HG03159 (cell line): ENCODE data around the gene SGO1.

Experiments used
- ATAC-seq: cut with Tn5 transposase; IDR thresholded peaks from one replicate; pipeline ENCODE4 v1.9.1; 2021; ENCODE audit warnings: mild to moderate bottlenecking, moderate library complexity; ENCODE audit not compliant: unreplicated experiment

SGO1 gene

DNA sequence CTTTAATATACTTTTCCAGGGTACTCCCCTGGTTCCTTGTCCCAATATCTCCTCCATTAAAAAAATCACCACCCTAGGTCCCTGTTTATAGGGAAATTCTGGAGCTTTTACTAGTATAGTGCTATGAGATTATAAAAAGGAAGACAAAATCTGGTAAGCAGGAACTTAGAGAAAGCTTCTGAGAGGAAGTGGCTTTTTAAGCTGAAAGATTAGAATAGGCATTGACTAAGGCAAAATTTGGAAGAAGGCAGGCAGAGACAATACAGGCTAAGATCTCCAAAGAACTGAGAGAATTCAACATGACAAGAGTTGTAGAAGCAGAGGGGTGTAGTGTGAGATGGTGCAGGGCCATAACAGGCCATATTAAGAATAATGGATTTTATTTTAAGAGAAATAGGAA is 25.8 kb downstream of the SGO1 start:
- no peak for ATAC-seq

DNA sequence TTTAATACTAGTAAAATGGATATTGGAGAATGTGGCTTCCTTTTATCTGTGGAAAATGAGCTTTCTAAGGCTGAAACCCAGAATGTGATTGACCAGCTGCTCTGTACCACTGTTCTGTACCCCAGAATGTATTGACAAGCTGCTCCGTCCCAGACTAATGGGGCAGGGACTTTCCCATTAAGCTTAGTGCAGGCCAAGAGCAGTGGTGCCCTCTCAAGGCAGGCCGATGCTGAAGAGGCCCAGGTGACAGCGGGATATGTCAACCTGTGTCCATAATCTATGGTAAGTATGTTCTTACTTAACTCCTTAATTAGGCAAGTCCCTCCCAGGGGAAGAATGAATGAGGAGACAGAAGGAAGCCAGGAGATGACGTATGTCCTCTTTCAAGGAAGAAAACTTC is 31.1 kb downstream of the SGO1 start:
- ATAC-seq: no peak

DNA sequence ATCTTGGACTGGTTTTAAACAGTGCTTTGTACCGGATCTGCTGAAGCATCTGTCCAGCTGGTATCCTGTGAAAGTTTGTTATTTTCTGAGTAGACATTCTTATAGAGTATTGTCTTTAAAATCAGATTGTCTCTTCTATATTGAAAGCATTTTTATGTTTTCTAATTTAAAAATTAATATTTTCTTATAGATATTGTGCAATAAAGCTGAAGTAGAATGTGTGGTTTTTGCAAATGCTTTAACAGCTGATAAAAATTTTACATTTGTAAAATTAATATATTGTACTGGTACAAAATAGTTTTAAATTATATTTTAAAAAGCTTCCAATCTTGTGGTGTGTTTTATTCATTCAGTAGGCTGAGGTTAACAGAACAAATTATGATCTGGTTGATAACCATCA is 31.9 kb downstream of the SGO1 start:
- ATAC-seq: no peak

DNA sequence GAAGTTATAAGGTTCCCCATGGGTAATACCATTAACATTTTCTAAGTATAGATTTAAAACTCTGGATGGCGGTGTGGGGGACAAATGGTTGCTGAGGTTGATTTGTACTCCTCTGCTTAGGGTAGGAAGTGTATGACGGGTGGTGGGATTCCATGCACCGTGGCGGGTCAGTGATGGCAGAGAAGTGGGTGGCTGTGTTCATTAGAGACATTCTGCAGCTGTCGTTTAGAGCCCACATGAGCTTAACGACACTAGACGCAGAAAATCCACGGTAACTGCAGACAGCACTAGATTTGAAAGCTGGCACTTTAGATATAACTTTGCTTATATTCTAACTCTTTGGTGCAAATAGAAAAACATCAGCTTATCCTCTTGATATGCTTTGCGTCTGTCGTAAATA is 37.5 kb downstream of the SGO1 start:
- ATAC-seq: no peak

DNA sequence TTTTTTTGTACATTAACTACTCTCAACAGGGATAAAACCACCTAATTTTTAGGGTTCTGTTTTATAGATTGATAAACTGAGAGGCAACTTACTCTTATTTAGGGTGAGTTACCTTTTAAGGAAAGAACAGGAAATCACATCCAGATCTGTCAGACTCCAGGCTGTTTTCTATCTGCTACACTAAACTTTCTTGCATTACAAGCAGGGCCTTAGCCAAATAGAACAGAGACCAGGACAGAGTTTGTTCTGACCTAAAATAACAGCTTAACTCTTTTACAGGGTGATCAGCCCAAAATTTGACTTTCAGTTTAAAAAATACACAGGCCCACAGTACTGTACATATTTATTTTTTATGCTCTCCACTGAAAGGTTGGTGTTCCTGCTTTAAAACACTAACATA is 38.6 kb downstream of the SGO1 start:
- ATAC-seq: no peak

DNA sequence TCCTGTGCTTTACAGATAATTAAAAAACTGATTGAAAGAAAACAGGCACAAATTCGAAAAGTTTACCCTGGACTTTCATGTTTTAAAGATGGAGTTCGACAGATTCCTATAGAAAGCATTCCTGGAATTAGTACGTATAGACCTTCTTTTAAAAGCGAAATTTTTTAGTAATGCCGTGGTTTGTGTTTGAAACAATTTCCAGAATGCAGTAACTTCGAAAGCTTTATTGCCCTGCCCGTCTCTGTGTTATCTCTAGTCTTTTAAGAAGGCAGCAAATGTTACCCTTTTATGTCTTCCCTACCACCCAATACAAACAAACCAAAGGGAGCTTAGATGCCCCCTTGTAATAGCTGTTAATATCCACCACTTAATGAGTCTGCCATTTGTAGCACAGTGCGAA is 39.7 kb downstream of the SGO1 start:
- ATAC-seq: no peak

DNA sequence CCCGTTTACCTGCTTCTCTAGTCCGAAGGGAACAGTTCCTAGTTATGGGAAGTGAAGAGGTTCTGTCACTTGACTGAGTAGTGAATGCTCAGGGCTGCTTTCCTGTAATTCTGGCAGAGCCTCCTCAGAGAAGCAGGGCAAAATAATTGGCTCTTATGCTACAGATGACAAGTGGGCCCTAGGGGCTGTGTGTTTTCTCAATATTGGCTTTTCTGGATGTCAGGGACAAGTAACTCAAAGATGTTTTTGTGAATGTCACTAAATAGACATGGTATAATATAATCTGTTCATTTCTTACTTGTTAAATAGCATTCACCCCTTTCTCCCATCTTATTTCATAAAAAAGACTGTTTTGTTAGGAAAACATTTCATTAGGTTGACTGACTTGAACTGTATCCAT is 40.1 kb downstream of the SGO1 start:
- ATAC-seq: no peak

DNA sequence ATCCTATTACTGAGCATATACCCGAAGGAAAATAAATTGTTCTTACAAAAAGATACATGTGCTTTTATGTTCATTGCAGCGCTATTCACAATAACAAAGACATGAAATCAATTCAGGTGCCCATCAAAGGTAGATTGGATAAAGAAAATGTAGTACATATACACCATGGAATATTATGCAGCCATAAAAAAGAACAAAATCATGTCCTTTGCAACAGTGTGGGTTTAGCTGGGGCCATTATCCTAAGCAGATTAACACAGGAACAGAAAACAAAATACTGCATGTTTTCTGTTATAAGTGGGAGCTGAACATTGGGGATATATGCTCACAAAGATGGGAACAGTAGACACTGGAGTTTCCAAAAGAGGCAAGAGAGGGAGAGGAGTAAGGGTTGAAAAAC is 42.5 kb downstream of the SGO1 start:
- no peak for ATAC-seq

DNA sequence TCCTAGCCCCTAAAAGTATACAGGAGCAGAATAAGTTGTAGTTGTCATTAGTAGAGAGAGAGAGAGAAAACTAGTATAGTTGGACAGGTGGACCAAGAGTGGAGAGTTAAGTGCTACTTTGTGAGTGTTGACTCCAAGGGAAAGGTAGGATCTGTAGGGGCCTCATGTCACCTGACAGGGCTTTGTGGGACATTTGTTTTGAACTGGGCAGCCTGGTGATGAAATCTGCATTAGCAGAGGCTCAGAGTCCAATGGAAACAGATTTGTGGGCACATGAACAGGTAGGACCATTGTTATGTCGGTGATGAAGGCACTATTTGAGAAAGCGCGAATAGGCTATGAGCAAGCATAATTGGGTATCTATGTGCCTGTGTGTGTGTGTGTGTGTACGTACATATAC is 43.5 kb downstream of the SGO1 start:
- ATAC-seq: no peak

DNA sequence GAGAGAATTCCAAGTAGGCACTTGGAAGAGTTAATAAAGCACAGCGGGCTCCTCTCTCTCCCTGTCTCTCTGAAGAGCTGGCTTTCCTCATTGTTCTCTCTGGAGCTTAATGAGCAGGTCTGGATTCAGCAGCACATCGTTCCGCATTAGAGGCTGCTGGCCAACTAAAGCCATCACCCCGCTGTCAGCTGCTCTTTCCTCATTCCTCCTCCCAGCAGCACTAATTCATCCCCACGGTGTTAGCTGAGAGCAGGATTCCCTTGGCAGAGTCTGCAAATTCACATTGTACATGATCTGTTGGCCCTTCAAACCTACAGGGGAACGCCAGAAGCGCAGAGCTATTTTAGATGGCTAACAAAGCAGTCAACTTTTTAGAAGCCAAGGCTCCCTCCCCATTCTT is 44.2 kb downstream of the SGO1 start:
- no peak for ATAC-seq

DNA sequence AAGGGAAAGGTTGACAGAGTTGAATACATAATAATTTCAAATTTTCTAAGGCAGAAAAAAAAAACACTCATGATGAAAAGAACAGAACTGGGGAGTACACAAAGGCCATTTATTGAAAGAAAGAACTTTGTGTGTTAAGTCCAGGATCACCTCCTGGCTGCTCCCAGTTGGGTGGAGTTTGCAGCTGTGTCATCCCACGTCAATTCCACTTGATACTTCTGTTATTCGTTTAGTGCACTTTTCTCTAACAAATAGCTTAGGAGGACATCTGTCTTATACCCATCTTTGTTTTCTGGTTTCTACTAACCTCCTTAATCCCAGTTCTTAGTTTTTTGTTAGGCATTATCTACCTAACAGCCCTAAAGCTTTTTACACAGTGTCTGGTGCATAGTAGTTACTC is 44.7 kb downstream of the SGO1 start:
- ATAC-seq: no peak

DNA sequence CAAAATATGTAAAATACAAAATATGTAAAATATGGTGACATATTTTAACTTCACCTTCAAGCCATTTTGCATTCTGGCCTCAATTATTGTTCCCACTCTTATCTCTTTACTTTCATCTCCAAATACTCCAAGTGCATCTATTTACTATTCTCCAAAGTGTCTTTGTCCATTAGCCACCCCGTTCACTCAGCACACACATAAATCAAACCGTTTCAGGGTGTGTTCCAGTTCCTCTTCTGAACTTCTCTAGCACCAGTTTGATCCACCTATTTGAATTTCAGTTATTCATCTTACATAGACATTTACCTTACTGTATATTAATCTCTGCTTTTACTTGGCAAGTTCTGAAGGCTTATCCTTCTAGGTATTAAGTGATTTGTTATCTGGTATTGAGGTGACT is 45.1 kb downstream of the SGO1 start:
- ATAC-seq: no peak

DNA sequence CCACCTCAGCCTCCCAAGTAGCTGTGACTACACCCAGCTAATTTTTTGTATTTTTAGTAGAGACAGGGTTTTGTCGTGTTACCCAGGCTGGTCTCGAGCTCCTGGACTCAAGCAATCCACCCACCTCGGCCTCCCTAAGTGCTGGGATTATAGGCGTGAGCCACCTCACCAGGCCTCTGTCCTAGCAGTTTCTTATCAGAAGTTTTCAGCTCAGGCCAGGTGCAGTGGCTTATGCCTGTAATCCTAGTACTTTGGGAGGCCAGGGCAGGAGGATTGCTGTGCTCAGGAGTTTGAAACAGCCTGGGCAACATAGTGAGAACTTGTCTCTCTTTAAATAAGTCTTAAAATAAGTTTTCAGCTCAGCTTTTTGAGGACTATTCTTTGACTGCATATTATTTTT is 48.4 kb downstream of the SGO1 start:
- no peak for ATAC-seq

DNA sequence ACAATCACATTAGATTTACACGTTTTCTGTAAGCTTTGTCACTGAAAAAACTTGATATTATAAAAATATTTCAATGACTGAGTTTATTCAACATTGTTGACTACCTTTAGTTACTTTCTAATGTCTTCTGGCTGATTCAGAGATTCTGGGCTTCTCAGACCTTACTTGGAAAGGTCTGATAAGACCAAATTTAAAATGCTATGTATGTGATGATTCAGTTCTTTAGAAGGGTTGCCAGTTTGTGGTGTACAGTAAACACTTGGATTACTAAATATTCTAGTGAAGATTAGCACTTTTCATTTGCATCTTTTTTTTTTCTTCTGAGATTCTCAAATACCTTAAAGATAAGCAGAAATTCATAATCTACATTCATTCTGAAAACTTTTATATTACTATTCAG is 49.8 kb downstream of the SGO1 start:
- no peak for ATAC-seq

DNA sequence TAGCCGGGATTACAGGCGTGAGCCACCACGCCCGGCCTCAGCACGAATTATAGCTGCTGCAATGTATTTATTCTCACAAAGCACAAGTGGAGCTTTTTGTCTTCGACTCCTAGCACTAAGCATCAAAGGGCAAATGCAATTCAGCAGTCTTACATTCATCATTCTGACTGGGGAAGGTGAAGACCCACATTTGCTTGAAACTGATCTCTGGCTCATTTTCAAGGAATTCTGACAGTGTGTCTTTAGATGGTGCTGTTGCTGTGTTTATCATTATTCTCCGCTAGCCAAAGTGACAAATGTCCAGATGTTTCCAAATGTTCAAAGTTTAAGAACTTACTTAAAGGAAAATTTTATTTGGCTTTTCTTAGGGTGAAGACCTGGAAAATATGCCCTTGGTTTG is 55.9 kb downstream of the SGO1 start:
- no peak for ATAC-seq

DNA sequence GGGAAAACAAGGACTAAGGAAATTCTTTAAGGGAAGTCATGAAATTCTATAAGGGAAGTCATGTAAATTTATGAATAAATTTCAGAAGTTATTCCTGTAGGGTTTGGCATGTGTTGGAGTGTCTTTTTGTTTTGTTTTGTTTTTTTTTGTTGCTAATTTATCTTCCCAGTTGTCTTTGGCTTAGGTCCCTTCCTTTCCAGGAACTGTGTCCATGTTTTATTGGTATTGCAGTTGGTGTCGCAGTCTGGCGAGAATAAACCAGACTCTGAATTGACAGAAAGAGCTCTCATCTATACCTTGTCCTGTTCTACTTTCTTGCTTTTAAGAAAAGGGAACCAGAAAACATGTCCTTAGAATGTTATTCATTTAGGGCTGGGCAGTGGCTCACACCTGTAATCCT is 57.6 kb downstream of the SGO1 start:
- ATAC-seq: no peak

DNA sequence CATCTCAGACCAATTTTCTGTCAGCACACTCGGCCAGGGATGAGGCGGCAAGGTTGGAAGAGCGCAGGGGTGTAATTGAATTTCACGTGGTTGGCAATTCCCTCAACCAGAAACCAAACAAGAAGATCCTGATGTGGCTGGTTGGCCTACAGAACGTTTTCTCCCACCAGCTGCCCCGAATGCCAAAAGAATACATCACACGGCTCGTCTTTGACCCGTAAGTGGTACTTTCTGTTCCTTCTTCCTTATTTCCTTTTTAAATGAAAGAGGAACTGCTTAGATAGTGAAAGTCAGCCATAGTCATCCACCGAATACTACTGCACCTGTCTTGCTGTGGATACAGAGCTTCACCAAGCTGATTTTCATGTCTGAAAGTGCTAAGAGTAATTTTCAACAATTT is 60.1 kb downstream of the SGO1 start:
- peak; percentile 100 for ATAC-seq

DNA sequence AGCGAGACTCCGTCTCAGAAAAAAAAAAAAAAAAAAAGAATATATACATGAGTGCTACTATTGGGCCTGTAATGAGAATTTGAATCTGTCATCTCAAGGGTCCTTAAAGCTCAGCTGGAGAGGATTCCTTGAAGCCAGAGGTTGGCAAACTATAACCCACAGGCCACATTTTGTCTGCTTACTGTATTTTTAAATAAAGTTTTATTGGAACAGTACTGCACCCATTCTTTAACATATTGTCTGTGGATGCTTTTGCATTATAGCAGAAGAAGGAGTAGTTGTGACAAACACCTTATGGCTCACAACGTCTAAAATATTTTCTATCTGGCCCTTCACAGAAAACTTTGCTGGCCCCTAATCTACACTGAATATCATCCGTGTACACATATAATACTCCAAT is 60.7 kb downstream of the SGO1 start:
- no peak for ATAC-seq

DNA sequence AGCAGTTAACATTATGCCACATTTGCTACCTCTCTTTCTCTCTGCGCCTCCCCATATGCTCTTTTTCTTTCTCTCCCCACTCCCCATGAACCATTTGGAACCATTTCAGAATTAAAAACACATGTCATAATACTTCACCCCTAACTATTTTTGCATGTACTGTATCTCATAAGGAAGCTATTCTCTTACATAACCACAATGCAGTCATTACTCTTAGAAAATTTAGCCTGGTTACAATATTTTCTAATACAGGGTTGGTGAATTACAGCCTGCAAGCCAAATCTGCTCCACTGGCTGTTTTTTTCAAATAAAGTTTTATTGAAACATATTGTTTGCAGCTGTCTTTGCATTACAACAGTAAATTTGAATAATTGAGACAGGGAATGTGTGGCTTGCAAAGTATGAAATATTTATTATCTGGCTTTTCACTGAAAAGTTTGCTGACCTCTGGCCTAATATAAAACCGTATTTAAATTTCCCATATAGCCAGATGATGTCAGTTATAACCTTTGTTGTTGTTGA is 62.8 kb downstream of the SGO1 start:
- no peak for ATAC-seq

DNA sequence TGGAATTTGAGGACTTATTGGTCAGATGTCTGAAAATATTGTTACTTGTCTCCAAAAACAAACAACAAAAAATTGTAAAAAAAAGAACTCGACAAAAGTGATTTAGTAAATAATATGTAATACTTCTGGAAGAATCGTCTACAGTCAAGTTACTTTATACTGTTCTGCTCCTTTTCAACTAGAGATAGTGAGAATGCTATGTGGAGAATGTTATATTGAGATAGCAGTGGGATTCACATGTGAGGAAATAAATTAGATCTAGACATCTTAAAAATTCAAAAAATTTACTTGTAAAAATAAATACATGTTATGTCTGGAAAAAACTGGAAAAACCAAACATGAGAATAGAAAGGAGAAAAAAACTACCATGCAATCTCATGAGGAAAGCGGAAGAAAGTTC is 64.9 kb downstream of the SGO1 start:
- no peak for ATAC-seq
